Measurements from ENCODE around the gene GPX2. TPM values are rescaled to one million over a fixed set of nuclear protein-coding genes. Genes with fewer than 3 reads are reported as not detected.

Gene GPX2
- total and polyA plus RNA-seq, 7 donors: 1.9 to 1,392 (median 374) TPM; not detected in 3

DNA sequence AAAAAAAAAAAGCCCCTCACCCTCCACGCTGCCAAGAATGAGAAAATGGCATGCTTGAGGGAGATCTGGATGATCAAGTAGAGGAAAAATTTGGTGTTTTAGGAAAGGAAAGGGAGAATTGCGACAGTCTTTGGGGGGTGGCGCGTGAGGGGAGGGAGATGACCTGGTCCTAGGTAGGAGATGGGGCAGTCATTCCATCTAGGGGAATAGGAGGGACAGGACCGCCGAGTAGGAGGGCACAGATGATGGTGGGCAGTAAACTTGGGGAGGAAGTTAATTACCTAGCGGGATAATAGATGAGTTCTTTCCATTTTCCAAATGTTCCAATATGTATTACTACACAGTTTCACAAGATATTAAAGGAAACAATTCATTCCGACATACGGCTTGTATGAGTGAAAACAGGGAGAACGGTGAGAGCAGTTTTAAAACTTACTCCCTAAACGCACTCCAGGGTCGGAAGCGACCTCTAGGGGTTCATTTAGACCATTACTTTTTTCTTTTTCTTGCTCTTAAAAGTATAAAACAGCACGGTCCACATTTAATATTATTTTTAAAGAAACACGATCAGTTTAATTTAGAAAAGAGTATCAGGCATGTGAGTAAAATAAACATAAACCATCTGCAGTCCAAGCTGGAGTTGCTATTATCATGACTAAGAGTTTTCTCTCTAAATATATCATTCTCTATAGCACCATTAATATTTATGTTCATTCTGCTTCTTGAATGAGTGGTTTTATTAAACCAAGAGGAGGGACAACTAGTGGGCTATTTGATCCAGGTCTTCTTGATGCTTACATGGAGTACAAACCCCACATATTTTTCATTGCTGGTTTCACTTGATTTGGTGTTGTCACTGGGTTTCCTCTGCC is 41.1 kb upstream of the GPX2 start:
- peaks cover 0 to 17% (median 15%) of the 10 kb centered on the region in 4 donors for H3K4me1 ChIP-seq
- WGBS, 2 donors: 9% methylated on average over 15 of the region's 15 CpGs
- H3K36me3 ChIP-seq: no peaks in the 10 kb centered on the region
- intact Hi-C loops (cut with DNase I): loop anchor here (1.0 kb wide), 1 partner anchor 159 kb away; no protein-coding TSS in a partner anchor
- no peak overlapping the region for H3K27ac ChIP-seq
- no peaks in the 10 kb centered on the region for H3K9me3 ChIP-seq
- H3K4me3 ChIP-seq: peak overlapping the region in 1 of 4 donors; percentile 24
- no peak for DNase-seq
- TF ChIP-seq, protein P1, sequence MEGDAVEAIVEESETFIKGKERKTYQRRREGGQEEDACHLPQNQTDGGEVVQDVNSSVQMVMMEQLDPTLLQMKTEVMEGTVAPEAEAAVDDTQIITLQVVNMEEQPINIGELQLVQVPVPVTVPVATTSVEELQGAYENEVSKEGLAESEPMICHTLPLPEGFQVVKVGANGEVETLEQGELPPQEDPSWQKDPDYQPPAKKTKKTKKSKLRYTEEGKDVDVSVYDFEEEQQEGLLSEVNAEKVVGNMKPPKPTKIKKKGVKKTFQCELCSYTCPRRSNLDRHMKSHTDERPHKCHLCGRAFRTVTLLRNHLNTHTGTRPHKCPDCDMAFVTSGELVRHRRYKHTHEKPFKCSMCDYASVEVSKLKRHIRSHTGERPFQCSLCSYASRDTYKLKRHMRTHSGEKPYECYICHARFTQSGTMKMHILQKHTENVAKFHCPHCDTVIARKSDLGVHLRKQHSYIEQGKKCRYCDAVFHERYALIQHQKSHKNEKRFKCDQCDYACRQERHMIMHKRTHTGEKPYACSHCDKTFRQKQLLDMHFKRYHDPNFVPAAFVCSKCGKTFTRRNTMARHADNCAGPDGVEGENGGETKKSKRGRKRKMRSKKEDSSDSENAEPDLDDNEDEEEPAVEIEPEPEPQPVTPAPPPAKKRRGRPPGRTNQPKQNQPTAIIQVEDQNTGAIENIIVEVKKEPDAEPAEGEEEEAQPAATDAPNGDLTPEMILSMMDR (IDR thresholded peaks at IDR 0.05): peak in 2 of 4 experiments; percentile 54 to 68
- no peak for TF ChIP-seq POLR2AphosphoS5 (IDR thresholded peaks at IDR 0.05)
- no peaks in the 10 kb centered on the region for H3K27me3 ChIP-seq

DNA sequence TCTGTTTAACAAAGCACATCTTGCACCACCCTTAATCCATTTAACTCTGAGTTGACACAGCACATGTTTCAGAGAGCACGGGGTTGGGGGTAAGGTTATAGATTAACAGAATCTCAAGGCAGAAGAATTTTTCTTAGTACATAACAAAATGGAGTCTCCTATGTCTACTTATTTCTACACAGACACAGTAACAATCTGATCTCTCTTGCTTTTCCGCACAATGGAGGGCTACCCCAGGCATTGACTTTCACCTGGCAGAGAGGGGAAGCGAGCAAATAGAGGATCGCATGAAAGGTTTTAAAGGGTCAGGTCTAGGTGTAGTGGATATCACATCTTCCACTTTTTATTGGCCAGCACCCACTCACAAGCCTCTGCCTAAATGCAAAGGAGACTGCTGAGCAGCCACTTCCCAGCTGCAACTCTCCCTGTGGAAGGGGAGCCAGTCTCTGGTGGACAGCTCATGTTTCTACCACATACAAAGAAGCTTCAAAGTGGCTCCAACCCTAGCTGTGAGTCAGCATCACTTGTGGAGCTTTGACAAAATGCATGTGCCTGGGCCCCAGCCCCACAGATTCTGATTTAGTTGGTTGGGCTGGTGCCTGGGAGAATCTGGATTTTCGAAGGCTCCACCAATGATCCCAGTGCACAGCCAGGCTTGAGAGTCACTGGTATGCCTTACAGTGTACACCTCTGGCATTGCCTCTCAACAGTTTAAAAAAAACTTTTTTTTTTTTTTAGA is 37.0 kb upstream of the GPX2 start:
- Histone ChIP-seq H3K27me3 (no peaks in the 10 kb centered on the region), H3K4me3 (no peak overlapping the region), H3K4me1 (peaks cover 0 to 4% (median 3%) of the 10 kb centered on the region in 4 donors), H3K9me3 (no peaks in the 10 kb centered on the region), H3K36me3 (no peaks in the 10 kb centered on the region), H3K27ac (no peak overlapping the region)
- intact Hi-C loops (cut with DNase I): no loop called here
- no peak for TF ChIP-seq POLR2AphosphoS5 (IDR thresholded peaks at IDR 0.05)
- TF ChIP-seq EP300 (IDR thresholded peaks at IDR 0.05): no peak
- no peak for TF ChIP-seq POLR2A (IDR thresholded peaks at IDR 0.05)
- TF ChIP-seq, protein P1 (IDR thresholded peaks at IDR 0.05): no peak
- DNase-seq: no peak
- WGBS, 2 donors: 81 to 92% methylated on average over 5 of the region's 5 CpGs

DNA sequence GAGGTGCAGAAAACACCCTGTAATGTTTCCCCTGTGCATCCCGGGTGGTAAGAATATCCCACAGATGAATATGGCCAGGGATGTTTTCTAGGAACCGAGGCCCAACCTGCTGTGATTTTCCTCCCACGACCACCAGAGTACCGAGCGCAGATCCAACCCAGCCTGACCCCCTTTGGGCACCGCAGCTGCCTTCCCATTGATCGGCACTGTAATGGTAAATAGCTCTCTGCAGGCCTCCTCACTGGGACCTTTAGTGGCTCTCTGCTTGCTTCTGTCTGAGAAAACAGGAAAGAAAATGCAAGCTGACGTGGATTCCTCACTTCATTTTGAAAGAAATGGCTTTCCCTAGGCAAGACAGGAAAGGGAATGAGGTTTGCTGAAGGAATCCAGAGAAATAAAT is 32.0 kb upstream of the GPX2 start:
- Histone ChIP-seq H3K27me3 (no peaks in the 10 kb centered on the region), H3K4me1 (peaks cover 0 to 18% (median 14%) of the 10 kb centered on the region in 4 donors), H3K9me3 (no peaks in the 10 kb centered on the region), H3K27ac (no peak overlapping the region), H3K36me3 (no peaks in the 10 kb centered on the region), H3K4me3 (no peak overlapping the region)
- 83 to 92% methylated on average over 8 of the region's 8 CpGs for WGBS, 2 donors
- intact Hi-C loops (cut with DNase I): no loop called here
- no peak for DNase-seq
- TF ChIP-seq POLR2AphosphoS5 (IDR thresholded peaks at IDR 0.05): no peak

DNA sequence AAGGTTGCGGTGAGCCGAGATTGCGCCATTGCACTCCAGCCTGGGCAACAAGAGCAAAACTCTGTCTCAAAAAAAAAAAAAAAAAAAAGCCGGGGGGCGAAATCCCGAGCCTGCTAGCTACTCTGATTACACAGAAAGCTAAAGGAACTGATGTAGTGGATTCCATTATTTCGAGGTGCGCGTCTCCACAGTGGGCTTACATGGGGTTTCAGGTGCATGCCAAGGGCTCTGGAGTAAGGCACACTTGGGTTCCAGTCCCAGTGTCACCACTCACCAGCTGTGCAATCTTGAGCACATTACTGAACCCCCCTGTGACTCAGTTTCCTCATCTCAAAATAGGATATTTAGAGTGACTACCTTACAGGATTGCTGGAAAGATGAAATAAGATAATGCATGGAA is 31.3 kb upstream of the GPX2 start:
- H3K27me3 ChIP-seq: no peaks in the 10 kb centered on the region
- no peaks in the 10 kb centered on the region for H3K36me3 ChIP-seq
- no peaks in the 10 kb centered on the region for H3K9me3 ChIP-seq
- intact Hi-C loops (cut with DNase I): no loop called here
- WGBS, 2 donors: 95 to 98% methylated on average over 9 of the region's 9 CpGs
- H3K27ac ChIP-seq: no peak overlapping the region
- TF ChIP-seq, protein P1 (IDR thresholded peaks at IDR 0.05): no peak
- no peak for TF ChIP-seq POLR2A (IDR thresholded peaks at IDR 0.05)
- no peak for TF ChIP-seq POLR2AphosphoS5 (IDR thresholded peaks at IDR 0.05)
- no peak for TF ChIP-seq EP300 (IDR thresholded peaks at IDR 0.05)
- no peak for DNase-seq
- H3K4me3 ChIP-seq: no peak overlapping the region
- H3K4me1 ChIP-seq: peaks cover 0 to 18% (median 14%) of the 10 kb centered on the region in 4 donors

DNA sequence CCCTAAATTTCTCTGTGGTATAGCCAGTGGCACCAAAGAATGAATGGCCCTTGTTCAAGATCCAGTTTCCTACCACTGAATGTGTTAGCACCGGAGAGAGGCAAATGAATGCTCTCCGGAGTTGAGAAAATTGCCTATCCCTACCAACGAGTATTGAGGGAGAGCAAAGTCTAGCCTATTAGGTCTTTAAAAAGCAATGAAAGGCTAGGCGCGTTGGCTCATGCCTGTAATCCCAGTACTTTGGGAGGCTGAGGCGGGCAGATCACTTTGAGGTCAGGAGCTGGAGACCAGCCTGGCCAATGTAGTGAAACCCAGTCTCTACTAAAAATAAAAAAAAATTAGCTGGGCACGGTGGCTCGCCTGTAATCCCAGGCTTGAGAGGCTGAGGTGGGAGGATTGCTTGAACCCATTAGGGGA is 30.5 kb upstream of the GPX2 start:
- no peak for DNase-seq
- intact Hi-C loops (cut with DNase I): no loop called here
- H3K4me3 ChIP-seq: no peak overlapping the region
- H3K4me1 ChIP-seq: peaks cover 0 to 18% (median 14%) of the 10 kb centered on the region in 4 donors
- no peak overlapping the region for H3K27ac ChIP-seq
- WGBS, 2 donors: 19 to 65% methylated on average over 8 of the region's 8 CpGs
- H3K36me3 ChIP-seq: no peaks in the 10 kb centered on the region
- H3K9me3 ChIP-seq: no peaks in the 10 kb centered on the region
- H3K27me3 ChIP-seq: no peaks in the 10 kb centered on the region
- TF ChIP-seq, protein P1 (IDR thresholded peaks at IDR 0.05): no peak
- TF ChIP-seq EP300 (IDR thresholded peaks at IDR 0.05) (no peak), POLR2AphosphoS5 (IDR thresholded peaks at IDR 0.05) (no peak), POLR2A (IDR thresholded peaks at IDR 0.05) (no peak)
